Measurements from ENCODE around the gene BICD1.

The BICD1 gene

DNA sequence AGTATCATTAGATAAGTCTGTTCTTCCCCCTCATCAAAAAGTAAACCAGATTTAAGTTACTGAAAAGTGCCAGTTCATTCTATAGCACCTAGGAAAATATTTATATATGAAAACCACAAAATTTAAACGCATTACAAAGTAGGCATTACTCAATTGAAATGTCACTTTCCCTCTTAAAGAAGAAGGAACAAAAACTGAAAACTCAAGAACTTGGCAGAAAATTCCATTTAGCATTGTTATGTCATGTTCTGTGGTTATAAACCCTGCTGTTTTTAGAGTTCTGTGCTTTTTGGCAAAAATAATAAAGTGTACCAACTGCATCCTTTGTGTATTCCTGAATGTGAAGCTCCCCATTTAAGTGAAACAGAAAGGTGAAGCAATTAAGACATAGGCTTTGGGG, 296.3 kb downstream of the BICD1 start:
- no peak for DNase-seq (ENCODE audit: low spot score)

DNA sequence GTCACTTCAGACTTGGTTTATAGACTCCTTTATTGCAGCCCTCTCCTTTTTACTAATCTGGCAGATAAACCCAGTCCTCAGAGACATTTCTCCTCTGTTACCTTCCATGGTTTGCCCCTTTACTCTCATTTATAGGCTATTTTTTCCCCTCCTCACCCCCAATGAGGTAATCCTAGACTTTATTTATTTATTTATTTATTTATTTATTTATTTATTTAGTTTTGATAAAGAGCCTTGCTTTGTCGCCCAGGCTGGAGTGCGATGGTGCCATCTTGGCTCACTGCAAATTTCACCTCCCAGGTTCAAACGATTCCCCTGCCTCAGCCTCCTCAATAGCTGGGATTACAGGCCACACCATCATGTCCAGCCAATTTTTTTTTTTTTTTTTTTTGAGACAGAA, 301.1 kb downstream of the BICD1 start:
- DNase-seq (ENCODE audit: low spot score), result no peak

DNA sequence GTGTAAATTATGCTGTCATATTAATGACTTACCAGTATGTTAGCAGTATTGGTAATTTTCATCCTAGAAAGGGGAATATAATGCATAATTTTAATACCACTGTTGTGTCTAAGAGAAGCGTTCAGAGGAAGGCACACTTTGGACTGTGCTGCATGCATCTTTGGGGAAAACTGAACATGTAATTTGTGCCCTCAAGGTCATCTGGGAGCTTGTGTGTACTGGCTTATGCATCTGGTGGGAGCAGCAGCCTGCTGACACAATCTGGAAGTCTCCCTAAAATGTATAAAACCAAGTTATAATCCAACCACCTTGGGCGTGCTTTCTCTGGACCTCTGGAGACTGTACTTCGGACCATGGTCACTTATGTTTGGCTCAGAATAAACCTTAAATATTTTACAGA, 306.8 kb downstream of the BICD1 start:
- no peak for DNase-seq (ENCODE audit: low spot score)

DNA sequence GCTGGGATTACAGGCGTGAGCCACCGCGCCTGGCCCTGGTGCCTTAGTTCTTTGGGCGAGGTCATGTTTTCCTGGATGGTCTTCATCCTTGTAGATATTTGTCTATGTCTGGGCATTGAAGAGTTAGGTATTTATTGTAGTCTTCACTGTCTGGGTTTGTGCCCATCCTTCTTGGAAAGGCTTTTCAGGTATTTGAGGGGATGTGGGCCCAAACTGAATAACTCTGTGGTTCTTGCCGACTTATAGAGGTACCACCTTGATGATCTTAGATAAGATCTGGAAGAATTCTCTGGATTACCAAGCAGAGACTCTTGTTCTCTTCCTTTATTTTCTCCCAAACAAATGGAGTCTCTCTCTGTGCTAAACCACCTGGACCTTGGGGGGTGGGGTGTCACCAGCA, 311.6 kb downstream of the BICD1 start:
- no peak for DNase-seq (ENCODE audit: low spot score)

DNA sequence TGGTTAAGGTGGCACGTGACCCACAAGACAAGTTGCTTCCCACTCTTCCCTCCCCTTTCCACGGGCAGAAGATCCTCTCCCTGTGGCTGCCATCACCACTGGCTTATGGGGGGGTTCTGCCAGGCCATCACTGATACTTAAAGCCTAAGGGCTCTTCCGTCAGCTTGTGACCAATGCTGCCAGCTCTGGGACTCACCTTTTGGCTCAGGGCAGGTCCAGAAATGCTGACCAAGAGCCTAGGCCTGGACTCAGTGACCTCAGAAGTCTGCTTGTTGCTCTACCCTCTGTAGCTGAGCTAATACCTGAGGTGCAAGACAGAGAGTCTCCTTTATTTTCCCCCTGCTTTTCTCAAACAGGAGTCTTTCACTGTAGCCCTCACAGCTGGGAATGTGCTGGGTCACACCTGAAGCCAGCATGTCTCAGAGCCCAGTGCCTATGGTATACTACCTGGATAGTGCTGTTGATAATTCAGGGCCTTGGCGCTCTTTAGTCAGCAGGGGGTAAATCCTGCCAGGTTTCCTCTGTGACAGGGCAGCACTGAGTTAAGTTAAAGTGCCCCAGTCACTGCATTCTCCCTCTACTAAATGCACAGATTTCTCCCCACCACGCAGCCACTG, 312.4 kb downstream of the BICD1 start:
- DNase-seq (ENCODE audit: low spot score), result no peak

DNA sequence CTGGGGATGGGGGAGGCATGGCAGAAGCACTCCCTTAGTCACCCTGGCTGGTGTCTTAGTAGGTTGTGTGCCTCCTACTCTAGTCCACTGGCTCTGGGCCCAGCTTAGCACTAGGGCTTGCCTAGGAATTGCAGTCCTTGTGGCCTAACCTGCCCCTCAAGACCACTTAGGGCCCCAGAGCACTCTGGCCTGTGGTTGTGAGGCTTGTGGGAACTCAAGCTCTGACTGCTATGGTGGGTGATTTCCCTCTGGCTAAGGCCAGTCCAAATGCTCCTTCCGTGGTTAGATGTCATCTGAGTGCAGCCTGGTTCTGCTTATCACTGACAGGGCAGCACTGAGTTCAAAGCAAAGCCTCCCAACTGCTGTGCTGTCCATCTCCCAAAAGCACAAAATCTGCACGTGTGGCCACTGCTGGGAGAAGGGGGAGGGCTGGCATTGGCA, 312.9 kb downstream of the BICD1 start:
- DNase-seq (ENCODE audit: low spot score), result no peak

DNA sequence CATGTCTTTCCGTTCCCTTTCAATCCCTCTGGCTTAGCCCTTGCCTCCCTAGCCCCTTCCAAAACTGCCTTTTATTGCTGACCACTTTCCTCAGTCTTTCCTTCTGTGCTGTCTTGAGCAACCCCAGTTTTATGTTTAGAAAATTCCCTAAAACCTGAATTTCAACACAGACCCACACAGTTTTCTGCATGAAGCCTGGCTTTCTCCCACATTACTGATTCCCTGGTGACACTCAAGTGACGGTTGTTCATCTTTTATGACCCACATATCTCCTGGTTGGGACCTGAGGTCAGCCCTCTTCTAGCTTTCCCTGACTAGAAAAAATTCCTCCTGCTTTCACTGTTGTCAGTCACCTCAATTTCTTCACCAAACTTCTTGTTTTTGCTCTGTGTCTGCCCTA, 313.7 kb downstream of the BICD1 start:
- no peak for DNase-seq (ENCODE audit: low spot score)

DNA sequence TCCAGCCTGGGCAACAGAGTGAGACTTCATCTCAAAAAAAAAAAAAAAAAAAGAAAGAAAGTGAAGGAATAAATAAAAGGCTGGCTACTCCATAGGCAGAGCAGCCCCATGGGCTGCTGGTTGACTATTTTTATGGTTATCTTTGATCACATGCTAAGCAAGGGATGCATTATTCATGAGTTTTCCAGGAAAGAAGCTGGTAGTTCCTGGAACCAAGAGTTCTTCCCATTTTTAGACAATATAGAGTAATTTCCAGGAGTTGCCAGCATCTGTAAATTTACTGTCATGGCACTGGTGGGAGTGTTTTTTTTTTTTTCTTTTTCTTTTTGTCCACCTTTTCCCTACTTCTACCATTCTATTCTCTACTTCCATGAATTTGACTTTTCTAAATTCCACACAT, 316.9 kb downstream of the BICD1 start:
- no peak for DNase-seq (ENCODE audit: low spot score)

DNA sequence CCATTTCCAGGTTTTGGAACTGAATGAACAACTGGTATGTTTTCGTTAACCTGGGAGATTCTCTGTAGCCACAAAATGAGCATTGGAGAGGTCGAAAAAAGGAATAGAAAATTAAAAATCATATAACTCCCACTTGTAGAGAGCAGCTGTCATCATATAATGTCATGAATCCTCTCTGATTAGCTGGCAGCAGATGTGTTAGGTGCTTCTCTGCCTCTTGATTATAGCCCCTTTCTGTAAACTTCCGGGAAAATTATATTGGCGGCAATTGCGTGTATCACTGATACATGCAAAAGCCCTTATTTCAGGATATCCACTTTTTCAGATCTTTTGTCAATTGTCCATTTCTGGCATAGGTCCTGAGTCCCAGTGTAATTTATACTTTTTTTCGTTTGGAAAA, 324.4 kb downstream of the BICD1 start:
- no peak for DNase-seq (ENCODE audit: low spot score)
